Measurements from ENCODE around the gene GSTM4.
"Not testable (repeated sequence)": the region's sequence is repeated elsewhere in the genome, so short reads cannot be mapped to it uniquely, and the experiment has no call there.

- TF ChIP-seq CTCF (IDR thresholded peaks at IDR 0.05); POLR2A (IDR thresholded peaks at IDR 0.05; ENCODE audit: low read depth); POLR2AphosphoS5 (IDR thresholded peaks at IDR 0.05): not testable (repeated sequence)
Observed at GRCh38 chr1:109669949-109670302, 14.0 kb downstream of the GSTM4 start.
